Subcutaneous adipose tissue (tissue), 4 donors: Measurements from ENCODE around the gene NLN. TPM values are rescaled to one million over a fixed set of nuclear protein-coding genes. Genes with fewer than 3 reads are reported as not detected.

ENCODE experiments used
- CTCF ChIP-seq: fragments of 450-650 bp; IDR thresholded peaks from one replicate; pipeline ENCODE4 v1.5.1; 2016; ENCODE audit warnings: low read depth, mild to moderate bottlenecking, control low read depth, antibody characterized with exemption, moderate library complexity
- total RNA-seq, 4 donors: library from RNA; depleted of rRNA; stranded (reverse); fragments of >200 nt; gene quantifications; one replicate each; pipeline ENCODE4 v1.1.0, GENCODE V29; 2016

NLN gene
- total RNA-seq, 4 donors from 2014 or later = 8.3 to 23.3 (median 20.0) TPM

DNA sequence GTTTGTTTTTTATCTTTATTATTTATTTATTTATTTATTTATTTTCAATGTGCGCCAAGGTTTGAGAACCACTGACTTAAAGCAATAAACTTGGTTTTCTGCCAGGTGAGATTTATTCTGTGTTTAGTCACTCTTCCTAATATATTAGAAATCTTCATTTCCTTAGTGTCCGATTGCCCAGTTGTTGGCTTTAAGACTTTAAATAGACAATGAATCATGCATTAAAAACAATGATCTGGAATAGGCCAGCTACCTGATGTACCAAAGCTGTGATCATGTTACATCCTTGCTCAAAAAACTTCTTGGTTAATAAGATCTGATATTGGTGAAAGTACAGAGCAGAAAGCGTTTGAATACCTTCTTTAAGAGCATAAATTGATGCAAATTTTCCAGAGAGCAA, 152.2 kb downstream of the NLN start:
- TF ChIP-seq CTCF = no peak

DNA sequence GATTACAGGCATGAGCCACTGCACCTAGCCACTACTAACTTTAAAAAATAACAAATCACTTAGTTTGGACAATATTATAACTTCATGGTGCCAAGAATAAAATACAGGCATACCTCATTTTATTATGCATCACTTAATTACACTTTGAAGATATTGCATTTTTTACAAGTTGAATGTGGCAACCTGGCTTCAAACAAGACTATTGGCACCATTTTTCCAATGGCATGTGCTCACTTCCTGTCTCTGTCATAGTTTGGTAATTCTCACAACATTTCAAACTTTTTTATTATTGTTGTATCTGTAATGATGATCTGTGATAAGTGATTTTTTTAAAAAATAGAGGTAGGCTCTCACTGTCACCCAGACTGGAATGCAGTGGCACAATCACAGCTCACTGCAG, 154.5 kb downstream of the NLN start:
- no peak for TF ChIP-seq CTCF

DNA sequence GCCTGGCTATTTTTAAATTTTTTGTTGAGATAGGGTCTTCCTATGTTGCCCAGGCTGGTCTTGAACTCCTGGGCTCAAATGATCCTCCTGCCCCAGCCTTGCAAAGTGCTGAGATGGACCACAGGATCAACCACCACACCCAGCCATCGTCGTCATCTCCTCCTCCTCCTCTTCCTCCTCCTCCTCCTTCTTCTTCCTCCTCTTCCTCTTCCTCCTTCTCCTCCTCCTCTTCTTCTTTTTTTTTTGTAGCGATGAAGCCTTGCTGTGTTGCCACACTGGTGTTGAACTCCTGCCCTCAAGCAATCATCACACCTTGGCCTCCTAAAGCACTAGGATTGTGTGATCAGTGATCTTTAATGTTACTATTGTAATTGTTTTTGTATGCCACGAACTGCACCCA, 155.0 kb downstream of the NLN start:
- TF ChIP-seq CTCF = no peak

Other genes with a start within 250 kb of the NLN start
- 10 to 100 TPM in 1 of 4 donors, 1 to 10 TPM in 3; 1.9 to 20.2 (median 3.5) TPM for gene ADAMTS6, start 240.3 kb upstream of the NLN start, total RNA-seq
- 1 to 10 TPM in 3 of 4 donors, under 1 TPM in 1; 0.88 to 5.6 (median 2.2) TPM for gene CENPK, start 159.0 kb upstream of the NLN start, total RNA-seq
- 10 to 100 TPM; 46.3 to 71.1 (median 58.5) TPM for gene PPWD1, start 158.9 kb upstream of the NLN start, total RNA-seq
- 10 to 100 TPM; 15.1 to 25.5 (median 15.4) TPM for gene TRIM23, start 97.9 kb upstream of the NLN start, total RNA-seq
- 1 to 10 TPM; 1.3 to 6.5 (median 2.8) TPM for gene SHLD3, start 97.2 kb upstream of the NLN start, total RNA-seq
- 10 to 100 TPM; 15.8 to 22.9 (median 19.5) TPM for gene TRAPPC13, start 97.2 kb upstream of the NLN start, total RNA-seq
- 10 to 100 TPM in 2 of 4 donors, 1 to 10 TPM in 2; 7.3 to 19.4 (median 10.2) TPM for gene SGTB, start 96 bp upstream of the NLN start, total RNA-seq
- gene ERBIN, start 204.4 kb downstream of the NLN start, total RNA-seq = 100 to 1,000 TPM in 1 of 4 donors, 10 to 100 TPM in 3; 50.3 to 119 (median 70.5) TPM